Prostate gland (tissue), 2 donors: ENCODE results near the gene PAM16. TPM values are rescaled to one million over a fixed set of nuclear protein-coding genes. Genes with fewer than 3 reads are reported as not detected.

ENCODE experiments used
- DNase-seq: peaks from one replicate; pipeline ENCODE4 v3.0.0-alpha.2; 2019; ENCODE audit warnings: low spot score
- H3K27ac ChIP-seq, 2 donors: fragments of 200-600 bp; sonication (generic); 2 replicates each; pipeline ENCODE4 v1.5.1; 2017 to 2019
- H3K27me3 ChIP-seq: fragments of 200-600 bp; sonication (generic); replicated peaks from 2 replicates; pipeline ENCODE4 v1.5.1; 2019; ENCODE audit not compliant: insufficient read depth
- H3K36me3 ChIP-seq, 2 donors: fragments of 200-600 bp; sonication (generic); 1 replicate in 1 of 2; 2 replicates in 1 of 2; pipeline versions ENCODE4 v1.5.1 to v1.8.1; 2017 to 2019
- H3K4me1 ChIP-seq: fragments of 200-600 bp; sonication (generic); replicated peaks from 2 replicates; pipeline ENCODE4 v1.5.1; 2019
- H3K4me3 ChIP-seq, 2 donors: fragments of 200-600 bp; sonication (generic); 2 replicates each; pipeline ENCODE4 v1.5.1; 2017 to 2019
- H3K9me3 ChIP-seq: fragments of 200-600 bp; sonication (generic); 2 replicates; pipeline ENCODE4 v1.5.1; 2017
- POLR2A ChIP-seq: fragments of 450-650 bp; IDR thresholded peaks from one replicate; pipeline ENCODE4 v1.6.1; 2016; ENCODE audit warnings: antibody characterized with exemption, mild to moderate bottlenecking
- POLR2AphosphoS5 ChIP-seq: sonication (generic); formaldehyde crosslinking; IDR thresholded peaks from one replicate; pipeline ENCODE4 v1.6.1; 2017; ENCODE audit warnings: antibody characterized with exemption
- WGBS: methylation state at CpG from one replicate; pipeline ENCODE4 v1.1.5; 2018; 5-methylcytosine and 5-hydroxymethylcytosine counted together
- intact Hi-C: fragments of 100-400 bp; cut with DNase I; formaldehyde crosslinking; loops from one replicate; pipeline ENCODE4 v1.14.2; 2022
- total RNA-seq, 2 donors: library from RNA; depleted of rRNA; stranded (reverse); fragments of >200 nt; gene quantifications; one replicate each; pipeline ENCODE4 v1.1.0, GENCODE V29; 2016
- TF ChIP-seq, protein P1 (sequence below), 4 experiments: fragments of 200-600 bp in 2 of 4; fragments of 450-650 bp in 2 of 4; sonication (generic) in 2 of 4; IDR thresholded peaks; 1 replicate in 3 of 4; 2 replicates in 1 of 4; pipeline ENCODE4 v1.5.1; 2016 to 2019; ENCODE audit warnings: antibody characterized with exemption in 4 of 4, mild to moderate bottlenecking in 2 of 4, moderate library complexity in 2 of 4

Gene PAM16
- total RNA-seq, 2 donors from 2014 or later: 28.6 to 100 TPM

DNA sequence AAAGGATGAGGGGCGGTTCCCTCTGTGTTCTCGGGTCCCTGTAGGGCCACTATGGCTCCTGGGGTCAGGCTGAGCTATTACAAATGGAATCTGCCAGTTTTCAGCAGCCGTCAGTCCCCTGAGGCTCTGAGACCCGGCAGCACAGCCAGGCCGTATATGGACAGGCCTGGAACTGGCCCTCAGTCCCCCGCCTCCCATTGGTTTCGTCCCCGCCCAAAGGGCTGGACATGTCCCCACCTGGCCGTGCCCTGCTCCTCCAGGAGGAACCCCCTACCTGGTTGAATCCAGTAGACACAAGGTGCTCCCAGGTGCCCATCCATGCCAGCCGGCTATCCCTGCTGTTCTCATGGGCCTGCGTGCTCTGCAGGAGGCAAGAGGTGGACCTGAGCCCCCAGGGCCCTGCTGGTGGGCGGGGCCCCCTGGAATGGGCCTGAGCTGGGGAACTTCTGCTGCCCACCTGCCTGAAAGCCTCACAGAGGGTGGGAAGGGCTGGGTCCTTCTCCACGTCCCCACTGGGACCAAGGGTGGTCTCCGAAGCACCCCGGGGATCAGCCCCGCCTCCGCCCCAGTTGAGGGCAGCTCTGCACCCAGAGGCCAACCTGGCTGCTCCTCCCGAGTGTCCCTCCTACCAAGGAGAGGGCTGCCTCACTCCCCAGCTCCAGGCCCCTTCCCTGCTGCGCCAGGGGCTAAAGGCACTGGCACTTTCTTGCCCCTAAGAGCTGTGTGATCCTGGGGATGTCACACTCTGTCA is 37.3 kb upstream of the PAM16 start:
- TF ChIP-seq POLR2A: no peak
- no peak for TF ChIP-seq POLR2AphosphoS5
- TF ChIP-seq, protein P1, sequence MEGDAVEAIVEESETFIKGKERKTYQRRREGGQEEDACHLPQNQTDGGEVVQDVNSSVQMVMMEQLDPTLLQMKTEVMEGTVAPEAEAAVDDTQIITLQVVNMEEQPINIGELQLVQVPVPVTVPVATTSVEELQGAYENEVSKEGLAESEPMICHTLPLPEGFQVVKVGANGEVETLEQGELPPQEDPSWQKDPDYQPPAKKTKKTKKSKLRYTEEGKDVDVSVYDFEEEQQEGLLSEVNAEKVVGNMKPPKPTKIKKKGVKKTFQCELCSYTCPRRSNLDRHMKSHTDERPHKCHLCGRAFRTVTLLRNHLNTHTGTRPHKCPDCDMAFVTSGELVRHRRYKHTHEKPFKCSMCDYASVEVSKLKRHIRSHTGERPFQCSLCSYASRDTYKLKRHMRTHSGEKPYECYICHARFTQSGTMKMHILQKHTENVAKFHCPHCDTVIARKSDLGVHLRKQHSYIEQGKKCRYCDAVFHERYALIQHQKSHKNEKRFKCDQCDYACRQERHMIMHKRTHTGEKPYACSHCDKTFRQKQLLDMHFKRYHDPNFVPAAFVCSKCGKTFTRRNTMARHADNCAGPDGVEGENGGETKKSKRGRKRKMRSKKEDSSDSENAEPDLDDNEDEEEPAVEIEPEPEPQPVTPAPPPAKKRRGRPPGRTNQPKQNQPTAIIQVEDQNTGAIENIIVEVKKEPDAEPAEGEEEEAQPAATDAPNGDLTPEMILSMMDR (IDR thresholded peaks at IDR 0.05): no peak
- Histone ChIP-seq H3K27ac (no peak overlapping the region), H3K4me3 (no peak overlapping the region), H3K36me3 (no peaks in the 10 kb centered on the region), H3K9me3 (no peaks in the 10 kb centered on the region), H3K27me3 (no peaks in the 10 kb centered on the region), H3K4me1 (no peaks in the 10 kb centered on the region)
- DNase-seq: no peak
- WGBS: 90% methylated on average over 19 of the region's 19 CpGs
- intact Hi-C loops: no loop called here

DNA sequence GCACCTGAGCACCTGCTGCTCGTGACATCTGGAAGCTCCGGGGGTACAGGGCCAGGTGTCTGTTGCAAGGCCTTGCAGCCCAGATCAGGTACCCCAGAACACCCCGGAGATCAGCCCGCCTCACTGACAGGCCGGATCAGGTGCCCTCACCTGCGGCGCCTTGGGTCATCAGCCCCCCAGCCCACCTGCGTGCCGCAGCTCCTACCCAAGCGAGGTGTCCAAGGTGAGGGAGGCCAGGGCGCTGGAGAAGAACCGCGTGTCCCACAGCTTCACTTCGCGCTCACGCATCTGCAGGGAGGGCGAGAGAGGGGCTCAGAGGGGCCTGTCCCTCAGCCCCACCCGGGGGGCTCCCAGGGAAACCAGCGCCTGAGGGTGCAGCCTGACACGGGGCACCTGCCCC is 36.7 kb upstream of the PAM16 start:
- no peak for TF ChIP-seq POLR2AphosphoS5
- TF ChIP-seq POLR2A: no peak
- TF ChIP-seq, protein P1 (IDR thresholded peaks at IDR 0.05): no peak
- Histone ChIP-seq H3K27me3 (no peaks in the 10 kb centered on the region), H3K36me3 (no peaks in the 10 kb centered on the region), H3K4me1 (no peaks in the 10 kb centered on the region), H3K9me3 (no peaks in the 10 kb centered on the region), H3K4me3 (no peak overlapping the region), H3K27ac (no peak overlapping the region)
- WGBS: 88% methylated on average over 20 of the region's 20 CpGs
- intact Hi-C loops: no loop called here
- no peak for DNase-seq

DNA sequence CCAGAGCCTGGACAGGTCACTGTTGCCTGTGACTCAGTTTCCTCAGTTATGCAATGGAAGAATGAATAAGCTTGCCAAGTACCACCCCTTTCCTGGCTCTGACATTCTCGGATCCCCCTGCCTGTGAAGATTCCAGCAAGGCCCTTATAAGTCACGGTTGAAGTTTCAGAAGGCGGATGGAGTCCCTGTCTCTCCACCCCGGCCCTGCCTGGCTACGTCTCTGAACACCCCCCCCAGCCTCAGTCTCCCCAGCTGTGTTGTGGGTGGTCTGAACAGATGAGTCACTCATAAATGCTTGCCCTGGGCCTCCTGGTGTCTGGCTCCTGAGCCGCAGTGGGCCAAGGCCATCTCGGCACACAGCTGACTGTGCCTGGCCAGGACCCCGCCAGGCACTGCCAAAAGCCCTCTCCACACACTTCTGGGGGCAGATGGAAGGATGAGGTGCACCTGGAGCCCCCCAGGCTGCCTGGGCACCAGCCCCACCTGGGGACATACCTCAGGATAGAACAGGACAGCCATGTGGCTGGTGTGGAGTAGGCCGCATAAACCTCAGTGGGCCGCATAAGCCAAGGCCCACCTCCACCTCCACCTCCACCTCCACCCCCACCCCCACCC is 35.9 kb upstream of the PAM16 start:
- Histone ChIP-seq H3K27ac (no peak overlapping the region), H3K4me1 (no peaks in the 10 kb centered on the region), H3K36me3 (no peaks in the 10 kb centered on the region), H3K4me3 (no peak overlapping the region), H3K27me3 (no peaks in the 10 kb centered on the region), H3K9me3 (no peaks in the 10 kb centered on the region)
- no peak for DNase-seq
- WGBS: 84% methylated on average over 9 of the region's 10 CpGs
- intact Hi-C loops: no loop called here
- TF ChIP-seq, protein P1 (IDR thresholded peaks at IDR 0.05): no peak
- no peak for TF ChIP-seq POLR2AphosphoS5

DNA sequence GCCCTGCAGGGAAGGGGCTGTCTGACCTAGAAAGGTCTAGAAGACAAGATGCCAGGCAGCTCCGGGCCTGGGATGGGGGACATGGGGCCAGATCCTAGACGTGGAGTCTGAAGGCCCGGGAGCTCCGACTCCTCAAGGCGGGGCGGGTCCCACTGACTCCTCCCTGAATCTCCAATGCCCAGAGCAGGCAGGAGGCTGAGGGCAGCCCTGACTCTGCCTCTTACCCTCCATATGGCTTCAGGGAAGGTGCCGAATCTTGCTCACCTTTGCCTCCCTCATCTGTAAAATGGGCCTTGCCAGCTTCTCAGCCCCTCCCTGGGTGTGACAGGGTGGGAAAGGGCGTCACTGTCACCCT is 35.3 kb upstream of the PAM16 start:
- DNase-seq: no peak
- intact Hi-C loops: no loop called here
- Histone ChIP-seq H3K36me3 (no peaks in the 10 kb centered on the region), H3K9me3 (no peaks in the 10 kb centered on the region), H3K4me1 (no peaks in the 10 kb centered on the region), H3K27ac (no peak overlapping the region), H3K27me3 (no peaks in the 10 kb centered on the region), H3K4me3 (no peak overlapping the region)
- TF ChIP-seq POLR2A (no peak), POLR2AphosphoS5 (no peak)
- TF ChIP-seq, protein P1 (IDR thresholded peaks at IDR 0.05): no peak
- 75% methylated on average over 7 of the region's 8 CpGs for WGBS
